HepG2 (cell line): ENCODE measurements around the gene CD19. TPM values are rescaled to one million over a fixed set of nuclear protein-coding genes. Genes with fewer than 3 reads are reported as not detected.

Experiments used
- CENPT ChIP-seq: sonication (generic); formaldehyde crosslinking; IDR thresholded peaks from 2 replicates; pipeline ENCODE4 v1.8.0; 2022; ENCODE audit warnings: low read depth, mild to moderate bottlenecking, moderate library complexity, missing genetic modification reagents
- FOXO1 ChIP-seq: sonication (generic); formaldehyde crosslinking; IDR thresholded peaks from 2 replicates; pipeline ENCODE4 v1.4.0; 2020; ENCODE audit warnings: missing genetic modification reagents
- ISL2 ChIP-seq: sonication (generic); formaldehyde crosslinking; IDR thresholded peaks from 2 replicates; pipeline ENCODE4 v1.5.0; 2020; ENCODE audit warnings: missing genetic modification reagents
- MTA3 ChIP-seq: sonication (generic); formaldehyde crosslinking; IDR thresholded peaks from 2 replicates; pipeline ENCODE4 v1.4.0; 2020; ENCODE audit warnings: missing genetic modification reagents
- PHF8 ChIP-seq: sonication (generic); formaldehyde crosslinking; IDR thresholded peaks from 2 replicates; pipeline ENCODE4 v1.5.0; 2020; ENCODE audit warnings: missing genetic modification reagents
- RFX5 ChIP-seq: IDR thresholded peaks from 2 replicates; pipeline ENCODE4 v1.6.1; 2011; ENCODE audit warnings: low read depth, low read length, improper control_type of control experiment
- SALL1 ChIP-seq: sonication (generic); formaldehyde crosslinking; IDR thresholded peaks from 2 replicates; pipeline ENCODE4 v1.8.0; 2022; ENCODE audit warnings: mild to moderate bottlenecking, missing genetic modification reagents
- ZNF180 ChIP-seq: sonication (generic); formaldehyde crosslinking; IDR thresholded peaks from 2 replicates; pipeline ENCODE4 v1.4.0; 2020; ENCODE audit warnings: low read depth, missing genetic modification reagents, borderline replicate concordance
- ZNF598 ChIP-seq: sonication (generic); formaldehyde crosslinking; IDR thresholded peaks from 2 replicates; pipeline ENCODE4 v1.5.1; 2020; ENCODE audit warnings: mild to moderate bottlenecking, missing genetic modification reagents, borderline replicate concordance
- ZNF616 ChIP-seq: sonication (generic); formaldehyde crosslinking; IDR thresholded peaks from 2 replicates; pipeline ENCODE4 v1.5.0; 2020; ENCODE audit warnings: low read depth, mild to moderate bottlenecking, missing genetic modification reagents
- ZNF674 ChIP-seq: sonication (generic); formaldehyde crosslinking; IDR thresholded peaks from 2 replicates; pipeline ENCODE4 v1.5.0; 2020; ENCODE audit warnings: low read depth, mild to moderate bottlenecking, missing genetic modification reagents
- polyA plus RNA-seq, 8 experiments: library from polyadenylated mRNA; depleted of rRNA in 3 of 8; stranded (reverse) in 7 of 8; unstranded in 1 of 8; fragments of >200 nt; fragmentation: Illumina TruSeq in 4 of 8; extraction: Trizol in 4 of 8; gene quantifications; 2 replicates each; pipeline versions ENCODE4 v1.2.1 to v1.2.3, GENCODE V29; 2011 to 2016; ENCODE audit warnings: low read depth in 4 of 8, missing spikeins in 1 of 8, mixed read lengths in 1 of 8; ENCODE audit not compliant: insufficient read depth in 1 of 8
- total RNA-seq, 5 experiments: library from RNA; depleted of rRNA; stranded (reverse); fragments of >200 nt; fragmentation: Illumina TruSeq; extraction: Trizol; gene quantifications; 2 replicates each; pipeline ENCODE4 v1.2.3, GENCODE V29; 2016; ENCODE audit warnings: low read depth in 1 of 5
- TF ChIP-seq, protein P1 (sequence below): sonication (generic); formaldehyde crosslinking; IDR thresholded peaks from 2 replicates; pipeline ENCODE4 v1.4.0; 2020; ENCODE audit warnings: missing genetic modification reagents
- TF ChIP-seq, protein P2 (sequence below): sonication (generic); formaldehyde crosslinking; IDR thresholded peaks from 2 replicates; pipeline ENCODE4 v1.5.1; 2020; ENCODE audit warnings: mild to moderate bottlenecking, missing genetic modification reagents, moderate library complexity
- TF ChIP-seq, protein P3 (sequence below): sonication (generic); formaldehyde crosslinking; IDR thresholded peaks from 2 replicates; pipeline ENCODE4 v1.5.0; 2020; ENCODE audit warnings: mild to moderate bottlenecking, missing genetic modification reagents
- TF ChIP-seq, protein P4 (sequence below): sonication (generic); formaldehyde crosslinking; IDR thresholded peaks from 2 replicates; pipeline ENCODE4 v1.4.0; 2020; ENCODE audit warnings: mild to moderate bottlenecking, low read depth, missing genetic modification reagents

CD19 gene
- total and polyA plus RNA-seq, 2 of the 13 experiments (the other 11 are each of a cell fraction or from before 2014, with no cell fraction given), result 0.55 to 1.1 TPM

DNA sequence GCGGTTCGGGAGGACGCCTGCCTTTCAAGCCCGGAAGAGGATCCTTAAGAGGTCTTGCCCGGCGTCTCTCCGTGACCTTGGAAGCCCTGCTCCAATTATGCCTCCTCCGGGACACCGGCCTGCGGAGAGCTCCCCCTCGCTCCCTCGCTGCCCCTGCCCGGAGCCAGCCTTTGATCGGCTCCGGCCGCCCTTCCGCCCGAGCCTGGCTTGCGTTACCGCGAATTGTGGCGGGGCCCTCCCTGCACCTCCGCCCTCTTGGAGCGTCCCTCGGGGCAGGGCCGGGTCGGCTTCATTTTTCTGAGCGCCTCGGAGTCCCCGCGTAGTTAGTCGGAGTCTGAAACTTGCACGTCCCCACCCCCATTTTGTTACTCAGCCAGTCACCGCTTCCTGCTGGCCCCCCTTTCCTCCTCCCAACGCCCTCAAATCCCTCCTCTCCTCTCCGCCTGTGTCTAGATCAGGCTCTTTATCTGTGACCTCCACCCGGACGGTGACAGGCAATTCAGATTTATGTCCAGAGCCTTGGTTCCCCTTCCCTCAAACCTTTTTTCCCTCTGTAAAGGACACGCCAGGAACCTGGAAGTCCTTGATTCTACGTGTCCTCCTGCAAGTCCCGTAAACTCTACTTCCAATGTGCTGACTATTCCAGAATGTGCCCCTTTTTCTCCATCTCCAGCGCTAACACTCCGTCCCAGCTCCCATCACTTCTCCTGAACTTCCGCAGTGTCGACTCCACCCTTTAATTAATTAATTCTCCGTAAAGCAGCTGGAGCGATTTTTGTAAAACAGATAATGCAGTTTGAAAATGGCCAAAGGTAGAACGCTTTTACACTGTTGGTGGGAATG, 6.2 kb upstream of the CD19 start (continued):
- 0 out of 2 replicates have a peak, but pooled peaks have one; percentile 41 for TF ChIP-seq SALL1 (CRISPR knock-in tag)
- no peak for TF ChIP-seq MTA3 (CRISPR knock-in tag)
- TF ChIP-seq ZNF180 (CRISPR knock-in tag), result no peak
- 0 out of 2 replicates have a peak, but pooled peaks have one; percentile 6 for TF ChIP-seq ISL2 (CRISPR knock-in tag)
- peak; percentile 47; the same call in 1 of the 2 replicates for TF ChIP-seq ZNF616
- TF ChIP-seq, protein P1, sequence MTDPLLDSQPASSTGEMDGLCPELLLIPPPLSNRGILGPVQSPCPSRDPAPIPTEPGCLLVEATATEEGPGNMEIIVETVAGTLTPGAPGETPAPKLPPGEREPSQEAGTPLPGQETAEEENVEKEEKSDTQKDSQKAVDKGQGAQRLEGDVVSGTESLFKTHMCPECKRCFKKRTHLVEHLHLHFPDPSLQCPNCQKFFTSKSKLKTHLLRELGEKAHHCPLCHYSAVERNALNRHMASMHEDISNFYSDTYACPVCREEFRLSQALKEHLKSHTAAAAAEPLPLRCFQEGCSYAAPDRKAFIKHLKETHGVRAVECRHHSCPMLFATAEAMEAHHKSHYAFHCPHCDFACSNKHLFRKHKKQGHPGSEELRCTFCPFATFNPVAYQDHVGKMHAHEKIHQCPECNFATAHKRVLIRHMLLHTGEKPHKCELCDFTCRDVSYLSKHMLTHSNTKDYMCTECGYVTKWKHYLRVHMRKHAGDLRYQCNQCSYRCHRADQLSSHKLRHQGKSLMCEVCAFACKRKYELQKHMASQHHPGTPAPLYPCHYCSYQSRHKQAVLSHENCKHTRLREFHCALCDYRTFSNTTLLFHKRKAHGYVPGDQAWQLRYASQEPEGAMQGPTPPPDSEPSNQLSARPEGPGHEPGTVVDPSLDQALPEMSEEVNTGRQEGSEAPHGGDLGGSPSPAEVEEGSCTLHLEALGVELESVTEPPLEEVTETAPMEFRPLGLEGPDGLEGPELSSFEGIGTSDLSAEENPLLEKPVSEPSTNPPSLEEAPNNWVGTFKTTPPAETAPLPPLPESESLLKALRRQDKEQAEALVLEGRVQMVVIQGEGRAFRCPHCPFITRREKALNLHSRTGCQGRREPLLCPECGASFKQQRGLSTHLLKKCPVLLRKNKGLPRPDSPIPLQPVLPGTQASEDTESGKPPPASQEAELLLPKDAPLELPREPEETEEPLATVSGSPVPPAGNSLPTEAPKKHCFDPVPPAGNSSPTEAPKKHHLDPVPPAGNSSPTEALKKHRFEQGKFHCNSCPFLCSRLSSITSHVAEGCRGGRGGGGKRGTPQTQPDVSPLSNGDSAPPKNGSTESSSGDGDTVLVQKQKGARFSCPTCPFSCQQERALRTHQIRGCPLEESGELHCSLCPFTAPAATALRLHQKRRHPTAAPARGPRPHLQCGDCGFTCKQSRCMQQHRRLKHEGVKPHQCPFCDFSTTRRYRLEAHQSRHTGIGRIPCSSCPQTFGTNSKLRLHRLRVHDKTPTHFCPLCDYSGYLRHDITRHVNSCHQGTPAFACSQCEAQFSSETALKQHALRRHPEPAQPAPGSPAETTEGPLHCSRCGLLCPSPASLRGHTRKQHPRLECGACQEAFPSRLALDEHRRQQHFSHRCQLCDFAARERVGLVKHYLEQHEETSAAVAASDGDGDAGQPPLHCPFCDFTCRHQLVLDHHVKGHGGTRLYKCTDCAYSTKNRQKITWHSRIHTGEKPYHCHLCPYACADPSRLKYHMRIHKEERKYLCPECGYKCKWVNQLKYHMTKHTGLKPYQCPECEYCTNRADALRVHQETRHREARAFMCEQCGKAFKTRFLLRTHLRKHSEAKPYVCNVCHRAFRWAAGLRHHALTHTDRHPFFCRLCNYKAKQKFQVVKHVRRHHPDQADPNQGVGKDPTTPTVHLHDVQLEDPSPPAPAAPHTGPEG (CRISPR knock-in tag), result no peak; the same call in 1 of the 2 replicates
- peak; percentile 90 for TF ChIP-seq PHF8 (CRISPR knock-in tag)
- peak; percentile 91; the same call in 1 of the 2 replicates for TF ChIP-seq ZNF598 (CRISPR knock-in tag)
- TF ChIP-seq ZNF674 (CRISPR knock-in tag), result 0 out of 2 replicates have a peak, but pooled peaks have one; percentile 55
- TF ChIP-seq, protein P2, sequence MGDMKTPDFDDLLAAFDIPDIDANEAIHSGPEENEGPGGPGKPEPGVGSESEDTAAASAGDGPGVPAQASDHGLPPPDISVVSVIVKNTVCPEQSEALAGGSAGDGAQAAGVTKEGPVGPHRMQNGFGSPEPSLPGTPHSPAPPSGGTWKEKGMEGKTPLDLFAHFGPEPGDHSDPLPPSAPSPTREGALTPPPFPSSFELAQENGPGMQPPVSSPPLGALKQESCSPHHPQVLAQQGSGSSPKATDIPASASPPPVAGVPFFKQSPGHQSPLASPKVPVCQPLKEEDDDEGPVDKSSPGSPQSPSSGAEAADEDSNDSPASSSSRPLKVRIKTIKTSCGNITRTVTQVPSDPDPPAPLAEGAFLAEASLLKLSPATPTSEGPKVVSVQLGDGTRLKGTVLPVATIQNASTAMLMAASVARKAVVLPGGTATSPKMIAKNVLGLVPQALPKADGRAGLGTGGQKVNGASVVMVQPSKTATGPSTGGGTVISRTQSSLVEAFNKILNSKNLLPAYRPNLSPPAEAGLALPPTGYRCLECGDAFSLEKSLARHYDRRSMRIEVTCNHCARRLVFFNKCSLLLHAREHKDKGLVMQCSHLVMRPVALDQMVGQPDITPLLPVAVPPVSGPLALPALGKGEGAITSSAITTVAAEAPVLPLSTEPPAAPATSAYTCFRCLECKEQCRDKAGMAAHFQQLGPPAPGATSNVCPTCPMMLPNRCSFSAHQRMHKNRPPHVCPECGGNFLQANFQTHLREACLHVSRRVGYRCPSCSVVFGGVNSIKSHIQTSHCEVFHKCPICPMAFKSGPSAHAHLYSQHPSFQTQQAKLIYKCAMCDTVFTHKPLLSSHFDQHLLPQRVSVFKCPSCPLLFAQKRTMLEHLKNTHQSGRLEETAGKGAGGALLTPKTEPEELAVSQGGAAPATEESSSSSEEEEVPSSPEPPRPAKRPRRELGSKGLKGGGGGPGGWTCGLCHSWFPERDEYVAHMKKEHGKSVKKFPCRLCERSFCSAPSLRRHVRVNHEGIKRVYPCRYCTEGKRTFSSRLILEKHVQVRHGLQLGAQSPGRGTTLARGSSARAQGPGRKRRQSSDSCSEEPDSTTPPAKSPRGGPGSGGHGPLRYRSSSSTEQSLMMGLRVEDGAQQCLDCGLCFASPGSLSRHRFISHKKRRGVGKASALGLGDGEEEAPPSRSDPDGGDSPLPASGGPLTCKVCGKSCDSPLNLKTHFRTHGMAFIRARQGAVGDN (CRISPR knock-in tag), result peak; percentile 89
- TF ChIP-seq, protein P3, sequence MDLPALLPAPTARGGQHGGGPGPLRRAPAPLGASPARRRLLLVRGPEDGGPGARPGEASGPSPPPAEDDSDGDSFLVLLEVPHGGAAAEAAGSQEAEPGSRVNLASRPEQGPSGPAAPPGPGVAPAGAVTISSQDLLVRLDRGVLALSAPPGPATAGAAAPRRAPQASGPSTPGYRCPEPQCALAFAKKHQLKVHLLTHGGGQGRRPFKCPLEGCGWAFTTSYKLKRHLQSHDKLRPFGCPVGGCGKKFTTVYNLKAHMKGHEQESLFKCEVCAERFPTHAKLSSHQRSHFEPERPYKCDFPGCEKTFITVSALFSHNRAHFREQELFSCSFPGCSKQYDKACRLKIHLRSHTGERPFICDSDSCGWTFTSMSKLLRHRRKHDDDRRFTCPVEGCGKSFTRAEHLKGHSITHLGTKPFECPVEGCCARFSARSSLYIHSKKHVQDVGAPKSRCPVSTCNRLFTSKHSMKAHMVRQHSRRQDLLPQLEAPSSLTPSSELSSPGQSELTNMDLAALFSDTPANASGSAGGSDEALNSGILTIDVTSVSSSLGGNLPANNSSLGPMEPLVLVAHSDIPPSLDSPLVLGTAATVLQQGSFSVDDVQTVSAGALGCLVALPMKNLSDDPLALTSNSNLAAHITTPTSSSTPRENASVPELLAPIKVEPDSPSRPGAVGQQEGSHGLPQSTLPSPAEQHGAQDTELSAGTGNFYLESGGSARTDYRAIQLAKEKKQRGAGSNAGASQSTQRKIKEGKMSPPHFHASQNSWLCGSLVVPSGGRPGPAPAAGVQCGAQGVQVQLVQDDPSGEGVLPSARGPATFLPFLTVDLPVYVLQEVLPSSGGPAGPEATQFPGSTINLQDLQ (CRISPR knock-in tag), result 0 out of 2 replicates have a peak, but pooled peaks have one; percentile 63
- no peak for TF ChIP-seq FOXO1 (CRISPR knock-in tag)
- TF ChIP-seq, protein P4, sequence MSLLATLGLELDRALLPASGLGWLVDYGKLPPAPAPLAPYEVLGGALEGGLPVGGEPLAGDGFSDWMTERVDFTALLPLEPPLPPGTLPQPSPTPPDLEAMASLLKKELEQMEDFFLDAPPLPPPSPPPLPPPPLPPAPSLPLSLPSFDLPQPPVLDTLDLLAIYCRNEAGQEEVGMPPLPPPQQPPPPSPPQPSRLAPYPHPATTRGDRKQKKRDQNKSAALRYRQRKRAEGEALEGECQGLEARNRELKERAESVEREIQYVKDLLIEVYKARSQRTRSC (CRISPR knock-in tag), result no peak
- TF ChIP-seq RFX5, result no peak
- no peak for TF ChIP-seq CENPT (CRISPR knock-in tag)
